B cell (primary cell): ENCODE measurements around the gene CD300LG. TPM values are rescaled to one million over a fixed set of nuclear protein-coding genes. Genes with fewer than 3 reads are reported as not detected.

ENCODE experiments used
- ATAC-seq: fragments of 200-7000 bp; cut with Tn5 transposase; one replicate; pipeline ENCODE4 v1.10.0; 2021; ENCODE audit warnings: low read depth, mild to moderate bottlenecking, moderate number of reproducible peaks, moderate library complexity
- CTCF ChIA-PET: fragments of 350-600 bp; sonication (Branson Sonifier 250); formaldehyde crosslinking; loops from one replicate; lab custom pipeline; 2021; ENCODE audit warnings: antibody characterized with exemption, inconsistent platforms; lab: Charles Lee
- POLR2A ChIA-PET: fragments of 350-600 bp; sonication (Branson Sonifier 250); formaldehyde crosslinking; loops from one replicate; lab custom pipeline; 2021; ENCODE audit warnings: antibody characterized with exemption; lab: Charles Lee
- DNase-seq: peaks from one replicate; pipeline ENCODE4 v3.0.0; 2013
- H2AFZ ChIP-seq: 2 replicates; pipeline ENCODE4 v1.6.1; 2012; ENCODE audit warnings: mild to moderate bottlenecking, low read depth, low read length; ENCODE audit not compliant: insufficient read depth, poor library complexity, severe bottlenecking
- H3K27ac ChIP-seq, 2 donors: 1 replicate in 1 of 2; 2 replicates in 1 of 2; pipeline ENCODE4 v1.5.1; 2012 to 2013; ENCODE audit warnings: low read length in 2 of 2, mild to moderate bottlenecking in 2 of 2, moderate library complexity in 1 of 2
- H3K27me3 ChIP-seq, 4 experiments: fragments of 200-600 bp in 1 of 4; sonication (generic) in 1 of 4; replicated peaks in 1 of 4; 1 replicate in 2 of 4; 2 replicates in 2 of 4; pipeline versions ENCODE4 v1.6.1 to v1.7.0; 2013 to 2016; ENCODE audit warnings: low read length in 3 of 4, mild to moderate bottlenecking in 2 of 4, mixed read lengths in 1 of 4, moderate library complexity in 1 of 4; ENCODE audit not compliant: insufficient read depth in 4 of 4, control insufficient read depth in 3 of 4; ENCODE audit errors: control extremely low read depth in 1 of 4
- H3K36me3 ChIP-seq, 2 experiments: replicated peaks in 1 of 2; 1 replicate in 1 of 2; 2 replicates in 1 of 2; pipeline versions ENCODE4 v1.6.1 to v1.7.1; 2013; ENCODE audit warnings: low read length in 1 of 2; ENCODE audit not compliant: insufficient read depth in 2 of 2, control insufficient read depth in 1 of 2; ENCODE audit errors: control extremely low read depth in 1 of 2, extremely low read depth in 1 of 2
- H3K4me1 ChIP-seq, 2 donors: fragments of 200-600 bp in 1 of 2; sonication (generic) in 1 of 2; 1 replicate in 1 of 2; 2 replicates in 1 of 2; pipeline versions ENCODE4 v1.5.1 to v1.6.1; 2013 to 2017; ENCODE audit warnings: low read length in 2 of 2; ENCODE audit not compliant: control insufficient read depth in 2 of 2, insufficient read depth in 2 of 2
- H3K4me2 ChIP-seq: replicated peaks from 2 replicates; pipeline ENCODE3; 2012; ENCODE audit warnings: mild to moderate bottlenecking, low read depth, low read length; ENCODE audit not compliant: poor library complexity, severe bottlenecking
- H3K4me3 ChIP-seq, 5 experiments: fragments of 200-600 bp in 1 of 5; sonication (generic) in 1 of 5; 1 replicate in 3 of 5; 2 replicates in 2 of 5; pipeline versions ENCODE4 v1.5.1 to v1.7.0; 2011 to 2016; ENCODE audit warnings: low read length in 4 of 5, mild to moderate bottlenecking in 4 of 5, low read depth in 2 of 5, control low read depth in 1 of 5, moderate library complexity in 1 of 5; ENCODE audit not compliant: insufficient read depth in 1 of 5; ENCODE audit errors: control extremely low read depth in 1 of 5, extremely low read depth in 1 of 5
- H3K79me2 ChIP-seq: fragments of 200-600 bp; sonication (generic); one replicate; pipeline ENCODE4 v1.6.0; 2016; ENCODE audit warnings: low read length; ENCODE audit not compliant: control insufficient read depth, insufficient read depth
- H3K9ac ChIP-seq: fragments of 200-600 bp; sonication (generic); 2 replicates; pipeline ENCODE4 v1.6.1; 2017; ENCODE audit warnings: mild to moderate bottlenecking, low read length, moderate library complexity
- H3K9me3 ChIP-seq, 3 donors: one replicate each; pipeline versions ENCODE4 v1.6.1 to v1.7.1; 2013; ENCODE audit warnings: low read length in 2 of 3; ENCODE audit not compliant: control insufficient read depth in 2 of 3, insufficient read depth in 1 of 3; ENCODE audit errors: control extremely low read depth in 1 of 3
- H4K20me1 ChIP-seq: 2 replicates; pipeline ENCODE4 v1.6.0; 2012; ENCODE audit warnings: mild to moderate bottlenecking, low read length; ENCODE audit not compliant: insufficient read depth, control insufficient read depth, poor library complexity, severe bottlenecking
- H3K27ac Mint-ChIP-seq: one replicate; pipeline ENCODE4 v1.8.0; 2021; ENCODE audit warnings: mixed read lengths
- H3K27me3 Mint-ChIP-seq: one replicate; pipeline ENCODE4 v1.8.0; 2021; ENCODE audit warnings: mixed read lengths
- H3K4me1 Mint-ChIP-seq: one replicate; pipeline ENCODE4 v1.8.0; 2021; ENCODE audit warnings: mixed read lengths
- H3K4me3 Mint-ChIP-seq: one replicate; pipeline ENCODE4 v1.8.0; 2021; ENCODE audit warnings: mixed read lengths
- H3K9me3 Mint-ChIP-seq: one replicate; pipeline ENCODE4 v1.8.0; 2022; ENCODE audit warnings: mixed read lengths; ENCODE audit not compliant: insufficient read depth
- CTCF ChIP-seq: fragments of 200-600 bp; IDR thresholded peaks from one replicate; pipeline ENCODE4 v1.8.0; 2022; ENCODE audit warnings: antibody characterized with exemption, mild to moderate bottlenecking
- EZH2 ChIP-seq: IDR thresholded peaks from 2 replicates; pipeline ENCODE4 v1.6.1; 2012; ENCODE audit warnings: borderline replicate concordance, low read depth, mild to moderate bottlenecking, moderate library complexity, low read length; ENCODE audit not compliant: insufficient read depth, poor library complexity, severe bottlenecking
- WGBS: methylation state at CpG from one replicate; pipeline ENCODE4 v1.1.5; 2013; ENCODE audit warnings: missing lambda C conversion rate; ENCODE audit not compliant: insufficient coverage; 5-methylcytosine and 5-hydroxymethylcytosine counted together
- intact Hi-C: fragments of 100-400 bp; cut with micrococcal nuclease; formaldehyde crosslinking; loops from one replicate; pipeline ENCODE4 v1.10.0; 2022
- polyA plus RNA-seq: library from polyadenylated mRNA; depleted of rRNA; stranded (reverse); fragments of >200 nt; gene quantifications from 2 replicates; pipeline ENCODE4 v1.2.3, GENCODE V29; 2012
- total RNA-seq, 2 donors: library from RNA; stranded (reverse); fragments of 120-200 nt in 1 of 2; gene quantifications; 1 replicate in 1 of 2; 2 replicates in 1 of 2; pipeline versions ENCODE4 v1.2.3 to v1.2.4, GENCODE V29; 2013 to 2022

CD300LG gene
- total and polyA plus RNA-seq, 2 donors (not counting 1 experiment from before 2014, with no cell fraction given): not detected

GRCh38 chr17:43813386-43813785, 33.6 kb upstream of the CD300LG start:
- ATAC-seq: no peak

GRCh38 chr17:43814026-43814425, 33.0 kb upstream of the CD300LG start:
- H3K79me2 ChIP-seq: no peaks in the 10 kb centered on the region
- H3K27me3 ChIP-seq: peaks cover 0 to 11% (median 0%) of the 10 kb centered on the region in 4 experiments
- ChIA-PET POLR2A (no interaction called here), CTCF (interaction anchor here (1.0 kb wide), 1 partner anchor 239 kb away, joined by 3 read pairs; no protein-coding TSS in a partner anchor)
- H3K4me2 ChIP-seq: no peak overlapping the region
- whole genome bisulfite sequencing: 82% methylated on average over 8 of the region's 12 CpGs
- no peak overlapping the region for H3K27ac ChIP-seq
- H3K4me1 ChIP-seq: no peaks in the 10 kb centered on the region
- H3K4me1 Mint-ChIP-seq: no peaks in the 10 kb centered on the region
- no peak for ATAC-seq
- no peak for DNase-seq
- H2AFZ ChIP-seq: no peak overlapping the region
- no peak overlapping the region for H3K27ac Mint-ChIP-seq
- no peak overlapping the region for H3K4me3 Mint-ChIP-seq
- no peaks in the 10 kb centered on the region for H4K20me1 ChIP-seq
- no peak for TF ChIP-seq EZH2
- TF ChIP-seq CTCF: no peak
- no peak overlapping the region for H3K9ac ChIP-seq
- H3K36me3 ChIP-seq: no peaks in the 10 kb centered on the region
- peaks cover 28% of the 10 kb centered on the region for H3K27me3 Mint-ChIP-seq
- no peak overlapping the region for H3K4me3 ChIP-seq
- no peaks in the 10 kb centered on the region for H3K9me3 ChIP-seq
- H3K9me3 Mint-ChIP-seq: no peaks in the 10 kb centered on the region
- intact Hi-C loops: no loop called here

More at GRCh38 chr17:43813386-43813785, 33.6 kb upstream of the CD300LG start:
- intact Hi-C loops: no loop called here
- Histone ChIP-seq H3K79me2 (no peaks in the 10 kb centered on the region), H3K9me3 (no peaks in the 10 kb centered on the region), H3K27me3 (peaks cover 0 to 11% (median 0%) of the 10 kb centered on the region in 4 experiments), H3K4me2 (no peak overlapping the region), H3K27ac (no peak overlapping the region), H2AFZ (no peak overlapping the region), H3K9ac (no peak overlapping the region), H3K36me3 (no peaks in the 10 kb centered on the region), H3K4me3 (no peak overlapping the region), H4K20me1 (no peaks in the 10 kb centered on the region), H3K4me1 (no peaks in the 10 kb centered on the region)
- DNase-seq: no peak
- H3K27me3 Mint-ChIP-seq: peaks cover 28% of the 10 kb centered on the region
- ChIA-PET POLR2A (no interaction called here), CTCF (interaction anchor here (1.0 kb wide), 1 partner anchor 238 kb away, joined by 3 read pairs; no protein-coding TSS in a partner anchor)
- no peak overlapping the region for H3K27ac Mint-ChIP-seq
- H3K4me1 Mint-ChIP-seq: no peaks in the 10 kb centered on the region
- no peaks in the 10 kb centered on the region for H3K9me3 Mint-ChIP-seq
- TF ChIP-seq CTCF (no peak), EZH2 (no peak)
- no peak overlapping the region for H3K4me3 Mint-ChIP-seq
- WGBS: 89% methylated on average over 3 of the region's 3 CpGs
